Activated T-helper 1 cell treated with anti-CD3 and anti-CD28 coated beads, Interleukin-12 subunit alpha, Interleukin-12 subunit beta, Interleukin-2, Interleukin-4 antibody, amounts not matched to agents 30 ng/mL and 10 ng/mL and 1 ng/mL, durations not matched to agents 14 hours and 24 hours and 36 hours (primary cell): ENCODE results near the gene TMEM8B. TPM values are rescaled to one million over a fixed set of nuclear protein-coding genes. Genes with fewer than 3 reads are reported as not detected.

Source experiments
- DNase-seq: peaks from one replicate; pipeline ENCODE4 v3.0.0; 2021; ENCODE audit warnings: low spot score
- H3K27ac Mint-ChIP-seq: one replicate; pipeline ENCODE4 v1.8.0; 2021; ENCODE audit warnings: mild to moderate bottlenecking, mixed read lengths
- H3K27me3 Mint-ChIP-seq: one replicate; pipeline ENCODE4 v1.8.0; 2022; ENCODE audit warnings: mild to moderate bottlenecking, moderate library complexity, mixed read lengths; ENCODE audit not compliant: insufficient read depth
- H3K36me3 Mint-ChIP-seq: one replicate; pipeline ENCODE4 v1.8.0; 2021; ENCODE audit warnings: low read depth, mixed read lengths
- H3K4me1 Mint-ChIP-seq: one replicate; pipeline ENCODE4 v1.8.0; 2021; ENCODE audit warnings: low read depth, mixed read lengths
- H3K4me3 Mint-ChIP-seq: one replicate; pipeline ENCODE4 v1.8.0; 2021; ENCODE audit warnings: mild to moderate bottlenecking, moderate library complexity, mixed read lengths
- H3K9me3 Mint-ChIP-seq: one replicate; pipeline ENCODE4 v1.8.0; 2021; ENCODE audit warnings: mixed read lengths
- intact Hi-C: fragments of 100-400 bp; cut with micrococcal nuclease; formaldehyde crosslinking; loops from one replicate; pipeline ENCODE4 v1.15.1; 2024
- total RNA-seq: library from RNA; stranded (reverse); gene quantifications from 2 replicates; pipeline ENCODE4 v1.2.3, GENCODE V29; 2022

Gene TMEM8B
- total RNA-seq, 1 donor from 2014 or later, result 1.7 TPM

DNA sequence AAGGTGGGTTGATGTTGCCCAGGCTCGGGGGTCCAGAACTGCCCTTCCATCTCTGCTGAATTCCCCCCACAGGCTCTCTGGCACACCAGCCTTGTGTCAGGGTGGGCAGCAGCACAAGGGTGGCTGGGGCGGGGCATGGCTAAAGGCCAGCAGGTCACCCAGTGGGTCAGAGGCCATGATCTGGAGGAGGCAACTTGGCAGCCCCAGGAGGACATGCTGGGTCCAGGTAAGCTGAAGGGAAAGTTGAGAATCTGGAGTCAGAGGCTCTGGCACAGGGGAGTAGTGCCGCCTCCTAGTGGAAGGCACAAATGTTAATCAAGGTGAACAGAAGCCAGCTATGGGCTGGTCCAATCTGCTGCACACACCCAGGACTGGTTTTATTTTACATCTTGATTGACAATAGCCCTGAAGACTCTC is 6.2 kb downstream of the TMEM8B start:
- Mint-ChIP-seq H3K27ac (no peak overlapping the region), H3K27me3 (peaks cover 3% of the 10 kb centered on the region), H3K36me3 (no peaks in the 10 kb centered on the region), H3K4me1 (peaks cover 7% of the 10 kb centered on the region), H3K4me3 (no peak overlapping the region), H3K9me3 (no peaks in the 10 kb centered on the region)
- intact Hi-C loops, result no loop called here
- DNase-seq, result no peak

DNA sequence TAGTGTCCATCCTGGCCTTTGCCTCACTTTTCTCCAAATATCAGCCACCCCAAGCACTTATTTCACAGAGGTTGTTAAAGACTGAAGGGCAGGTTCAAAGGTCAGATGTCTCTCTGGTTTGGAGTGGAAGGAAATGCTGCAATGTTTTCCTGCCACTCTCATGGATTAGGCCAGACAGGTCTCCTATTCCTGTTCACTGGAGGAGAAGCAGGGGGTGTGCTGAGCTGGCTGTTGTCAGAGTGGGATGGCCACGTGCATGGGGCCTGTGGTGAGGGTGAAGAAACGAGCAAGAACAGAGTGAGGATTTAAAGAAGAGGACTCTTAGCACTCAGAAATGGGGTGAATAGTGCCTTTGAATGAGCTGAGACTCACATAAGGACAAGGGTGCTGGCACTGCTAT is 6.7 kb downstream of the TMEM8B start:
- Mint-ChIP-seq H3K9me3 (no peaks in the 10 kb centered on the region), H3K27ac (no peak overlapping the region), H3K4me3 (no peak overlapping the region), H3K27me3 (peaks cover 3% of the 10 kb centered on the region), H3K36me3 (no peaks in the 10 kb centered on the region), H3K4me1 (peaks cover 5% of the 10 kb centered on the region)
- intact Hi-C loops, result no loop called here
- no peak for DNase-seq

DNA sequence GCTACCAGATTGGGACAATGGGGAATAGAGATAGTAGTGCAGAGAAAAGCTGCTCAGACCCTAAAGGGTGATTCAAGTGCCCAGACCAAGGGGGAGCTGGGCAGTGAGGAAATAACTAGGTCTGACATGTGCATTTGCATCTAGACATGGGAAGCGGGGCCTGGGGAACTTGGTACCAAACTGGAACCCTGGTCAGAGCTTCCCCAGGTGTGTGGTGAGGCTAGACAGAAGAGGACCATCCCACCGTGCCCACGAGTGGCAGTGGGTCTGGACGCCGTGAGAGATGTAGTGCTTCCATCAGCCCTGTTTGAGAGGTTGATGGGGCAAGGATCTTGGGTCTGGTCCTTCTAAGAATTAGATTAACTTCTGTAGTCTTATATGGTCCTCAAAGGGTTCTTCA is 7.6 kb downstream of the TMEM8B start:
- no peak for DNase-seq
- Mint-ChIP-seq H3K27ac (no peak overlapping the region), H3K9me3 (no peaks in the 10 kb centered on the region), H3K4me1 (peaks cover 4% of the 10 kb centered on the region), H3K4me3 (no peak overlapping the region), H3K27me3 (peaks cover 3% of the 10 kb centered on the region), H3K36me3 (no peaks in the 10 kb centered on the region)
- intact Hi-C loops, result no loop called here

DNA sequence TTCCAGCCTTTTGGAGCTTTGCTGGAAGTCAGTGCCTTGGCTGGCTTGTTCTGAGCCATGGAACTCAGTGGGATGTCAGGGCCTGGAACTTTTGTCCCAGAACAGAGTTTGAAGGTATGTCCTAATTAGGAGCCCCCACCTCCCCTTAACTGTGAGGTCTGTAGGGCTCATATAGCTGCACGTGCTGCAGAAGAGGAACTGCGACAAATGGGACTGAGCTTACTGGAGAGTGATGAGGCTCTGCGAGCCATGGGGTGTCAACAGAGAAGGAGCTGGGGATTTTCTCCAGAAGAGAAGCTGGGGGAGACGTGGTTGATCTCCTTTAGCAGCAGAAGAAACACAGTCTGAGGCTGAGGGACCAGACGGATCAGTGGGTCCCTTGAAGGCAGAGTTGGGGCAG is 10.9 kb downstream of the TMEM8B start:
- Mint-ChIP-seq H3K9me3 (no peaks in the 10 kb centered on the region), H3K4me3 (no peak overlapping the region), H3K27me3 (peaks cover 3% of the 10 kb centered on the region), H3K36me3 (no peaks in the 10 kb centered on the region), H3K4me1 (peaks cover 20% of the 10 kb centered on the region), H3K27ac (no peak overlapping the region)
- intact Hi-C loops, result no loop called here
- no peak for DNase-seq

DNA sequence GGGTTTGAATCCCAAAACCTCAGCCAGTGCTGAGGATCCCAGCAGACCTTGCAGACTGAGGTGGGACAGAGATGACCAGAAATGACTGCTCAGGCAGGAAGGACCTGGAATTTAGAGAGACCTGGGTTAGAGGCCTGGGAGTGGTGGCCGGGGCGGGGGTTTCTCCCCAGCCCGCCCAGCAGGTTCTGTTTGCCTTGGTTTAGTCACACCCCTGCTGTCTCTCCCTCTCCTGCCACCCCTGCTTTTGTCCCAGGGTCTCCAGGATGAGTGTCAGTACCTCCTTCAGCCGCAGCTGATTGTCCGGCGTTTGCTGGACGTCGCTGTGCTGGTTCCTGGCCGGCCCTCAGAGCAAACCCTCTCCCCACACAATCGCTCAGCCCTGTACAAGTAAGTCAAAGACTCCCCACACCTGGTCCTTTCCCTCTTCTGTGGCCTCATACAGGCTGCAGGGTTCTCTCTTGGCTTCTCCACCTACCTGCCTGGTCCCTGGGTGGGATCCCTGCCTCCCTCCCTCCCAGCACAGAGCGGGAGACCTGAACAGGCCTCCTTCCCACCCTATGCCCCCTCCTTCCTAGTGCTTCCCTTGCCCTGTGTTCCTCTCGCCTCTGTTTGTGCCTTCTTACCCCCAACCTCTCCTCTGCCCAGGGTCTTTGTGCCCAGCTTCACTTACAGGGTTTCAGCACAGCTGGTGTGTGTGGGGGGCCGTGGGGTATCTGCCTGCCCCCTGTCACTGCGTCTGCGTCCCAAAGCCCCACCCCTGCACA is 12.0 kb downstream of the TMEM8B start:
- H3K4me3 Mint-ChIP-seq, result no peak overlapping the region
- H3K4me1 Mint-ChIP-seq, result peaks cover 30% of the 10 kb centered on the region
- no peak for DNase-seq
- intact Hi-C loops, result no loop called here
- H3K27me3 Mint-ChIP-seq, result peaks cover 6% of the 10 kb centered on the region
- H3K36me3 Mint-ChIP-seq, result no peaks in the 10 kb centered on the region
- no peaks in the 10 kb centered on the region for H3K9me3 Mint-ChIP-seq
- H3K27ac Mint-ChIP-seq, result no peak overlapping the region

DNA sequence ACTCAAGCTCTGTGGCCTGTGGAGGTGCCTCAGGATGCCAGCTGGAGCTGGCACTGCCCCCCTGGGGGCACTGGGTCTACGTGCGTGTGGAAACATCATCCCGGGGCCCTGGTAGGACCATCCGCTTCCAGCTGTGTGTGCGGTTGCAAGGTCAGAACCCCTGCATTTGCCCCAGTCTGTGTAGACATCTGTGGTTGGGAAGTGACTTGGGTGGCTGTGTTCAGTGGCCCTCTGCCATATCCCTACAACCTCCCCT is 12.5 kb downstream of the TMEM8B start:
- H3K9me3 Mint-ChIP-seq, result no peaks in the 10 kb centered on the region
- peaks cover 6% of the 10 kb centered on the region for H3K27me3 Mint-ChIP-seq
- DNase-seq, result no peak
- no peak overlapping the region for H3K27ac Mint-ChIP-seq
- intact Hi-C loops, result no loop called here
- peaks cover 30% of the 10 kb centered on the region for H3K4me1 Mint-ChIP-seq
- H3K4me3 Mint-ChIP-seq, result no peak overlapping the region
- H3K36me3 Mint-ChIP-seq, result no peaks in the 10 kb centered on the region

DNA sequence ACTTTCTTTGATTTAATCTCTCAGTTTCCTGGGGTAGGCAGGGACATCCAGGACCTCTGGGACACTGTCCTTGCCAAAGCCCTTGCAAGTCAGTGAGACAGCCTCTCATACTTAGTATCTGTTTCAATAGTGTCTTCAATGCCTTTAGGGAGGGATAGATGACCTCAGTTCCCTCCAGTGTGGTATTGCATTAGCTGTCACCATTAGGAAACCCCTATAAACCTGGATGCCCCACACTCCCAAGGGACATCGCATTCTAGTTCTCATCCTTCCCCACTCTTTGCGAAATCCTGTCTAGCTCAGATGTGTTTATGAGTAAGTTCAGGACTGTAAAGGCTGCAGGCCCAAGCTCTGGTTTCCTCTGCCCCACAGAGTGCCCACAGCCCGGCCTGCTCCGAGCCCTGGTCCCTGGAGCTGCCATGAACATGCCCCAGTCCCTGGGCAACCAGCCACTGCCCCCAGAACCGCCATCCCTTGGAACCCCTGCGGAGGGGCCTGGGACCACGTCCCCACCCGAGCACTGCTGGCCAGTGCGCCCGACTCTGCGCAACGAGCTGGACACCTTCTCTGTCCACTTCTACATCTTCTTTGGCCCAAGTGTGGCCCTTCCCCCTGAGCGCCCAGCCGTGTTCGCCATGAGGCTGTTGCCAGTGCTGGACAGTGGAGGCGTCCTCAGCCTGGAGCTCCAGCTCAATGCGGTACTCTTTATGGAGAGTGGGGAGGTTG is 13.2 kb downstream of the TMEM8B start:
- intact Hi-C loops, result no loop called here
- Mint-ChIP-seq H3K4me1 (peaks cover 30% of the 10 kb centered on the region), H3K4me3 (no peak overlapping the region), H3K27ac (no peak overlapping the region), H3K36me3 (no peaks in the 10 kb centered on the region), H3K9me3 (no peaks in the 10 kb centered on the region), H3K27me3 (peaks cover 6% of the 10 kb centered on the region)
- DNase-seq, result no peak

DNA sequence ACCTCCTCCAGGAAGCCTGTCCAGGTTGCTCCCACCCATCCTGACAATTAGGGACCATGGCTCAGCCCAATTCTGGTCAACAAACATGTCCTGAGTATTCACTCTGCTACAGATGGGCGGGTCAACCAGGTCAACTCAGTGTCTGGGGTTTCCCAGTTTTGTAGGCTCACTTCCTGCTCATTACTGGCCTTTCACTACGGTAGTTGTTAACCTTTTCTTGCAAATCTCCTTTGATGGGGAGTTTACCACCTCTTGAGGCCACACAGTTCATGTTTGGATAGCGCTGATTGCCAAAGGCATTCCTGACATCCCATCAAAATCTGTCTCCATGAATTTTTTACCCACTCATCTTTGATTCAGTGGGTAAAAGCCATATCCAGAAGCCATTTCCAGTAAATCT is 13.8 kb downstream of the TMEM8B start:
- Mint-ChIP-seq H3K4me3 (no peak overlapping the region), H3K27ac (no peak overlapping the region), H3K27me3 (peaks cover 6% of the 10 kb centered on the region), H3K9me3 (no peaks in the 10 kb centered on the region), H3K36me3 (no peaks in the 10 kb centered on the region), H3K4me1 (peaks cover 30% of the 10 kb centered on the region)
- intact Hi-C loops, result no loop called here
- no peak for DNase-seq

DNA sequence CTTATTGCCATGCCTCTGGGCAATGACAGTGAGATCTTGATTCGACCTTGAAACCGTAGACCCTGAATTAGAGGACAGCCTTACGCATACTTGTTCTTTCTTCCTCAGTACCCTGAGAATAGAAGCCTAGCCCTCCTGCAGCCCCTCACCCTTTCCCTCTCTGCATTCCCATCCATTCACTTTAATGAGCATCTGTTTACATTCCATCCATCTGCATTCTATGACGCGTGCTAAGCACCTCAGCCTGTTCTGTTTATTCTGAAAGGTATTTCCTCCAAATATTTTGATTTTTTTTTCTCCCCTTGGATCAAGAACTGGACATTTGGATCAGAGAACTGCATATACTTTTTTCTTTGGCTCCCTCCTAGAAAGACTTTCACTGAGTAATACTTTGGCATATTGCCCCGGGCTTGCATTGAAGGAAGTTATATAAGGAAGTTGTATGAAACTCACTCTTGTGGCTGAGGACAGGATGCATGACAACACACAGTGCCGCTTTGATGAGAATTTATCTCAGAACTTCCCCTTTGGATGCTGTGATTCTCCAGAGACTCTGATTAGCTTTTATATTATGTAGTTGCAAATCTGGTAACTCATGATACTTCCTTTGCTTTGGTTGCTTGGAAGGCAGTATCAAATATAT is 15.7 kb downstream of the TMEM8B start:
- Mint-ChIP-seq H3K27me3 (peaks cover 2% of the 10 kb centered on the region), H3K4me1 (peaks cover 36% of the 10 kb centered on the region), H3K9me3 (no peaks in the 10 kb centered on the region), H3K4me3 (no peak overlapping the region), H3K36me3 (no peaks in the 10 kb centered on the region), H3K27ac (no peak overlapping the region)
- DNase-seq, result no peak
- intact Hi-C loops, result no loop called here

DNA sequence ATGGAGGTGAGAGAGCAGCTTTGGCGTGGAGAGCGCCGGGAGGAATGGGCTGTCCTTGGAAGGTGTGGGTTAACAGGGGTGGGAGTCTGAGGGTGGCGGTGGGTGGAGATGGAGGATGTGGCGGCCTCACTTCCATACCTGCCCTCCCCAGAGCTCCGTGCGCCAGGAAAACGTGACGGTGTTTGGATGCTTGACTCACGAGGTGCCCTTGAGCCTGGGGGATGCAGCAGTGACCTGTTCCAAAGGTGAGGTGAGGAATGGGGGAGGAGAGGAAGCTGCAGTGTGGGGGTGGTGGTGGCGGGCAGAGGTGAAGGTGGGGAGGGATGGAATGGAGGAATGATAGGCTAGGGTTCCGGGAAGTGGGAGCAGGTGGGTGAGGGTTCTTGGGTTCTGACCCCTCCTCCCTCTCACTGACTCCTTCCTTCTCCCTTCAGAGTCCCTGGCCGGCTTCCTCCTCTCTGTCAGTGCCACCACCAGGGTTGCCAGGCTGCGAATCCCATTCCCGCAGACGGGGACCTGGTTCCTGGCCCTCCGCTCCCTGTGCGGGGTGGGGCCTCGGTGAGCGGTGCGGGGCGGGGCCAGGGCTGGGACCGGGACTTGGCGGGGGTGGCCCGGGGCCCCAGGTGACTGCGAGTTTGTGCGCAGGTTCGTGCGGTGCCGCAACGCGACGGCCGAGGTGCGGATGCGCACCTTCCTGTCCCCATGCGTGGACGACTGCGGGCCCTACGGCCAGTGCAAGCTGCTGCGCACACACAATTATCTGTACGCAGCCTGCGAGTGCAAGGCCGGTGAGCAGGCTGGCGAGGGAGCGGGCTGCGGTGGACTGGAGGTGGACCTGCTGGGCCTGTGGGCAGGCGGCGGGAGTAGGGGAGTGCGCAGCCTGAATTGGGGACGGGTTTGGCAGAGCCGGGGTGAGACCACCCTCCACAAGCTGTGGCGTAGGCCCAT is 17.1 kb downstream of the TMEM8B start:
- H3K27me3 Mint-ChIP-seq, result peaks cover 5% of the 10 kb centered on the region
- no peak overlapping the region for H3K4me3 Mint-ChIP-seq
- no peaks in the 10 kb centered on the region for H3K36me3 Mint-ChIP-seq
- intact Hi-C loops, result no loop called here
- no peak for DNase-seq
- no peaks in the 10 kb centered on the region for H3K9me3 Mint-ChIP-seq
- peaks cover 36% of the 10 kb centered on the region for H3K4me1 Mint-ChIP-seq
- H3K27ac Mint-ChIP-seq, result no peak overlapping the region

DNA sequence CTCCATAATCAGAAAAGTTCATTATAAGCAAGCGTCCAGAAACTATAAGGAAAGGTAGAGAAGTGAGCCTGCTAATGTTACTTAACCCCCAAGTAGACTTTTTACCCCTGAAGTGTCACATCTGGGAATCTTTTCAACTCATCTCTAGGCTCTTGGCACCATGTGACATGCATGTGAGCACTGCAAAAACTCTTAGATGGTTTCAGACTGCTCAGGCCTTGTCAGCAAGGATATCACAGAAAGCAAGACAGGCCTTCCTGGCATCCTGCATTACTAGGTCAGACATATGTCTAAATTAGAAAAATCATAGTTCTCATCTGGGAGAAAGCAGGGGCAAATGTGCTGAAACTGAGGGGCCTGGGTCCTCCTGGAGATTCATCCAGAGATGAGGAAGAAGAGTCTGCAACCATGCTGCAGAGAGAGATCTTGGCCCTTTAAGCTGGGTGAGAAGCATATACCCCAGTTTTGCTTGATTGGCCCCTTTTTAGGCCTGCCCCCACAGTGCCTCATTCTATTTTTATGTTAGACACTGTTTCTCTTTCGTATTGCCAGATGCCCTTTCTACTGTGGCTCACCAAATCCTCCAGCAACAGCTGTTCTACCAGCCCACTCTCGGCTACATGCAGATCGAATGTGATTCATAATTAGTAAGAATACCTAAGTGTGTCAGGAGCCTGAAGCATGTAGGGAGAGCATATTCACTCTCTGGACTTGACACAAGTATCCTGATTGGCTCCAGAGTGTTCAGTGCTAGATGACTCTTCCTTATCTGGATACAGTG is 19.0 kb downstream of the TMEM8B start:
- H3K27me3 Mint-ChIP-seq, result peaks cover 5% of the 10 kb centered on the region
- no peak overlapping the region for H3K4me3 Mint-ChIP-seq
- H3K27ac Mint-ChIP-seq, result no peak overlapping the region
- intact Hi-C loops, result no loop called here
- H3K4me1 Mint-ChIP-seq, result peaks cover 30% of the 10 kb centered on the region
- no peak for DNase-seq
- no peaks in the 10 kb centered on the region for H3K9me3 Mint-ChIP-seq
- H3K36me3 Mint-ChIP-seq, result no peaks in the 10 kb centered on the region

DNA sequence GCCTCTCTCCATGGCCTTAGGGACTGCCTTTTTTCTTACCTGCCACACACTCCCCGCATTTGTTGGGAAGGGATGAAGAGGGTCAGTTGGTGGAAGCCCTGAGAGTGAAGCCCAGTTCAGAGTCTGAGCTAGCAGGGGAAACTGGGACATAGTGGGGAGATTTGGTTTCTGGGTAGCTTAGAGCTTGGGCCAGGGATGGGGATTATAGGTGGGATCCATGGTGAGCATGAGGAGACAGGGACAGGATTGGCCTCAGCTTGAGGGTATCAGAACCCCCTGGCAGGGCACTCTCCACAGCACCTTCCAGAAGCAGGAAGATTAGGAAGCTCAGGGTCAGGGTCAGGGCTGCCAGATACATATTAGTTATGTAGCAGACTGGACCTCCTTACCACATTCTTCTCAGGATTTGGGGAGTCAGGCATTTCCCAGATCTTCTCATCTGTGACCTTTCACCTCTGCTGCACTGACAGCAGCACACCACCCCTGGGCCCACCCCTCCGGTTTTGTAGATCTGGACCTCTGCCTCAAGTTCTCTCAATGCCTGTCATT is 23.3 kb downstream of the TMEM8B start:
- intact Hi-C loops, result no loop called here
- Mint-ChIP-seq H3K9me3 (no peaks in the 10 kb centered on the region), H3K36me3 (no peaks in the 10 kb centered on the region), H3K27ac (no peak overlapping the region), H3K4me3 (no peak overlapping the region), H3K27me3 (peaks cover 2% of the 10 kb centered on the region), H3K4me1 (peaks cover 6% of the 10 kb centered on the region)
- DNase-seq, result no peak
